ENCODE data around the gene EGR1. TPM values are rescaled to one million over a fixed set of nuclear protein-coding genes. Genes with fewer than 3 reads are reported as not detected.
"Not testable (repeated sequence)": the region's sequence is repeated elsewhere in the genome, so short reads cannot be mapped to it uniquely, and the experiment has no call there.

The EGR1 gene
- total RNA-seq, 5 donors from 2014 or later (not counting 1 experiment from before 2014, with no cell fraction given), result 6.8 to 13.8 (median 8.0) TPM

- Histone ChIP-seq H3K4me1 (ENCODE audit: control insufficient read depth in 1 of 2, extremely low read depth in 1 of 2, insufficient read depth in 2 of 2, low read length in 2 of 2) (peaks cover 13 to 23% of the 10 kb centered on the region in 2 experiments), H3K9me3 (no peaks in the 10 kb centered on the region), H3K27ac (ENCODE audit: low read length) (no peak overlapping the region), H3K4me3 (ENCODE audit: control insufficient read depth in 1 of 2, extremely low read depth in 1 of 2, low read length in 1 of 2) (no peak overlapping the region), H3K27me3 (replicated peaks in 1 of 2; ENCODE audit: control insufficient read depth in 2 of 2, extremely low read depth in 1 of 2, insufficient read depth in 2 of 2, low read length in 1 of 2) (peaks cover 0 to 10% of the 10 kb centered on the region in 2 experiments), H3K36me3 (ENCODE audit: control insufficient read depth in 2 of 2, extremely low read depth in 1 of 2, insufficient read depth in 1 of 2, low read length in 1 of 2) (peaks cover 0 to 3% of the 10 kb centered on the region in 2 donors)
- no peak overlapping the region for H3K27ac Mint-ChIP-seq
- H3K27me3 Mint-ChIP-seq, result peaks cover 6 to 7% of the 10 kb centered on the region in 2 donors
- H3K4me1 Mint-ChIP-seq, result peaks cover 24 to 28% (median 24%) of the 10 kb centered on the region in 3 donors
- peaks cover 9% of the 10 kb centered on the region for H3K36me3 Mint-ChIP-seq
- DNase-seq (no peak), ATAC-seq (replicated peaks in 1 of 4) (no peak)
- no peaks in the 10 kb centered on the region for H3K9me3 Mint-ChIP-seq
- ChIA-PET POLR2A (no interaction called here), CTCF (no interaction called here)
- no peak overlapping the region for H3K4me3 Mint-ChIP-seq
- 80% methylated on average over 1 of the region's 2 CpGs for WGBS (ENCODE audit: insufficient coverage)
These were observed 5.7 kb downstream of the EGR1 start for GRCh38 chr5:138471052-138471361.

DNA sequence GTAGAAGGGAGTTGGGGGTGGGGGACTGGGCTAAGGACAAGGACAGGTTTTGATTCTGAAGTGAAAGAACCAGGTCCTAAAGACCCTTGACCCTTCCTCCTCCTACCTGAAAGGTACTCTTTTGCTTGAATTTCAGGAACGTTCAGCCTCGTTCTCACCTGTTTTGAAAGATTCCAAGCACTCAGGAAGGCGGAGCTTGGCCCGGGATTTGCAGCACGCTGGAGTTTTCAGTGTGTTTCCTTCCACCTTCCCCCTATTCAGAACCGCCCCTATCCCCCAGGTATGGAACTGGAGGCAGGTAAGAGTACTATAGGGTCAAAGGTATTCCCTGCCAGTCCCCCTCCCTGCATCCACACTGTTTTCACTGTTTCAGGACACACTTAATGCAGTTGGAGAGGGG, 7.1 kb downstream of the EGR1 start:
- Histone ChIP-seq H3K4me1 (ENCODE audit: control insufficient read depth in 1 of 2, extremely low read depth in 1 of 2, insufficient read depth in 2 of 2, low read length in 2 of 2) (peaks cover 2 to 9% of the 10 kb centered on the region in 2 experiments), H3K27ac (ENCODE audit: low read length) (no peak overlapping the region), H3K9me3 (no peaks in the 10 kb centered on the region), H3K36me3 (ENCODE audit: control insufficient read depth in 2 of 2, extremely low read depth in 1 of 2, insufficient read depth in 1 of 2, low read length in 1 of 2) (no peaks in the 10 kb centered on the region), H3K27me3 (replicated peaks in 1 of 2; ENCODE audit: control insufficient read depth in 2 of 2, extremely low read depth in 1 of 2, insufficient read depth in 2 of 2, low read length in 1 of 2) (peaks cover 0 to 10% of the 10 kb centered on the region in 2 experiments), H3K4me3 (ENCODE audit: control insufficient read depth in 1 of 2, extremely low read depth in 1 of 2, low read length in 1 of 2) (no peak overlapping the region)
- Mint-ChIP-seq H3K9me3 (no peaks in the 10 kb centered on the region), H3K36me3 (peaks cover 8% of the 10 kb centered on the region), H3K27me3 (peaks cover 6 to 12% of the 10 kb centered on the region in 2 donors), H3K27ac (no peak overlapping the region), H3K4me3 (no peak overlapping the region), H3K4me1 (peaks cover 13 to 16% (median 13%) of the 10 kb centered on the region in 3 donors)
- ChIA-PET CTCF (no interaction called here), POLR2A (no interaction called here)
- DNase-seq (no peak), ATAC-seq (replicated peaks in 1 of 4) (no peak)
- no CpG with 5 or more reads among the region's 6 CpGs for WGBS (ENCODE audit: insufficient coverage)

GRCh38 chr5:138473151-138473550, 7.9 kb downstream of the EGR1 start:
- H3K9me3 ChIP-seq; H3K27ac ChIP-seq (ENCODE audit: low read length); ATAC-seq (replicated peaks in 1 of 4); H3K36me3 ChIP-seq (ENCODE audit: control insufficient read depth in 2 of 2, extremely low read depth in 1 of 2, insufficient read depth in 1 of 2, low read length in 1 of 2); H3K4me3 Mint-ChIP-seq; H3K9me3 Mint-ChIP-seq; H3K27ac Mint-ChIP-seq; POLR2A ChIA-PET; H3K4me1 ChIP-seq (ENCODE audit: control insufficient read depth in 1 of 2, extremely low read depth in 1 of 2, insufficient read depth in 2 of 2, low read length in 2 of 2); CTCF ChIA-PET; DNase-seq; H3K4me1 Mint-ChIP-seq; H3K4me3 ChIP-seq (ENCODE audit: control insufficient read depth in 1 of 2, extremely low read depth in 1 of 2, low read length in 1 of 2); H3K36me3 Mint-ChIP-seq: not testable (repeated sequence)
- peaks cover 0 to 14% of the 10 kb centered on the region in 2 experiments for H3K27me3 ChIP-seq (replicated peaks in 1 of 2; ENCODE audit: control insufficient read depth in 2 of 2, extremely low read depth in 1 of 2, insufficient read depth in 2 of 2, low read length in 1 of 2)
- 91% methylated on average over 4 of the region's 5 CpGs for WGBS (ENCODE audit: insufficient coverage)
- peaks cover 6 to 12% of the 10 kb centered on the region in 2 donors for H3K27me3 Mint-ChIP-seq

DNA sequence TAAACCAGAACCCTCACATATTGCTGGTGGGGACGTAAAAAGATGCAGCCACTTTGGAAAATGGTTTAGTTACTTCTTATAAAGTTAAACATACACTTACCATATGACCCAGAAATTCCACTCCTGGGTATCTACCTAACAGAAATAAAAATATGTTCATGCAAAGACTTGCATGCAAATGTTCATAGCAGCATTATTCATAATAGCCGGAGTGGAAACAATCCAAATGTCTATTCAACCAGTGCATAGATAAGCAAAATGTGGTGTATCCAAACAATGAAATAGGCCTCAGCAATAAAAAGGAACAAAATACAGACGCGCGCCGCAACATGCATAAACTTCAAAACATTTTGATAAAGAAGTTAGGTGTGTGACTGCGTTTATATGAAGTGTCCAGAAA, 11.6 kb downstream of the EGR1 start:
- WGBS (ENCODE audit: insufficient coverage), result 82% methylated on average over 1 of the region's 7 CpGs
- no peak for ATAC-seq (replicated peaks in 1 of 4)
- Histone ChIP-seq H3K4me1 (ENCODE audit: control insufficient read depth in 1 of 2, extremely low read depth in 1 of 2, insufficient read depth in 2 of 2, low read length in 2 of 2) (no peaks in the 10 kb centered on the region), H3K9me3 (no peaks in the 10 kb centered on the region), H3K27ac (ENCODE audit: low read length) (no peak overlapping the region), H3K27me3 (replicated peaks in 1 of 2; ENCODE audit: control insufficient read depth in 2 of 2, extremely low read depth in 1 of 2, insufficient read depth in 2 of 2, low read length in 1 of 2) (peaks cover 0 to 25% of the 10 kb centered on the region in 2 experiments), H3K4me3 (ENCODE audit: control insufficient read depth in 1 of 2, extremely low read depth in 1 of 2, low read length in 1 of 2) (no peak overlapping the region), H3K36me3 (ENCODE audit: control insufficient read depth in 2 of 2, extremely low read depth in 1 of 2, insufficient read depth in 1 of 2, low read length in 1 of 2) (no peaks in the 10 kb centered on the region)
- DNase-seq, result no peak
- no peaks in the 10 kb centered on the region for H3K9me3 Mint-ChIP-seq
- no peak overlapping the region for H3K4me3 Mint-ChIP-seq
- H3K36me3 Mint-ChIP-seq, result no peaks in the 10 kb centered on the region
- H3K4me1 Mint-ChIP-seq, result no peaks in the 10 kb centered on the region
- H3K27ac Mint-ChIP-seq, result no peak overlapping the region
- H3K27me3 Mint-ChIP-seq, result peaks cover 6 to 14% of the 10 kb centered on the region in 2 donors
- POLR2A ChIA-PET, result no interaction called here
- CTCF ChIA-PET, result interaction anchor here in 1 of 2 donors (0.6 kb wide), 1 partner anchor 27 kb away, joined by 4 read pairs; no protein-coding TSS in a partner anchor

- Mint-ChIP-seq H3K27me3 (peaks cover 0 to 5% of the 10 kb centered on the region in 2 donors), H3K4me3 (no peak overlapping the region), H3K36me3 (no peaks in the 10 kb centered on the region), H3K4me1 (no peaks in the 10 kb centered on the region), H3K27ac (no peak overlapping the region), H3K9me3 (no peaks in the 10 kb centered on the region)
- Histone ChIP-seq H3K4me3 (ENCODE audit: control insufficient read depth in 1 of 2, extremely low read depth in 1 of 2, low read length in 1 of 2) (no peak overlapping the region), H3K27me3 (replicated peaks in 1 of 2; ENCODE audit: control insufficient read depth in 2 of 2, extremely low read depth in 1 of 2, insufficient read depth in 2 of 2, low read length in 1 of 2) (peaks cover 0 to 17% of the 10 kb centered on the region in 2 experiments), H3K4me1 (ENCODE audit: control insufficient read depth in 1 of 2, extremely low read depth in 1 of 2, insufficient read depth in 2 of 2, low read length in 2 of 2) (no peaks in the 10 kb centered on the region), H3K36me3 (ENCODE audit: control insufficient read depth in 2 of 2, extremely low read depth in 1 of 2, insufficient read depth in 1 of 2, low read length in 1 of 2) (no peaks in the 10 kb centered on the region), H3K9me3 (no peaks in the 10 kb centered on the region), H3K27ac (ENCODE audit: low read length) (no peak overlapping the region)
- ATAC-seq (replicated peaks in 1 of 4) (no peak), DNase-seq (no peak)
- CTCF ChIA-PET, result no interaction called here
- WGBS (ENCODE audit: insufficient coverage), result 70% methylated on average over 4 of the region's 4 CpGs
- POLR2A ChIA-PET, result no interaction called here
These were observed 17.4 kb downstream of the EGR1 start for GRCh38 chr5:138482638-138483037.

DNA sequence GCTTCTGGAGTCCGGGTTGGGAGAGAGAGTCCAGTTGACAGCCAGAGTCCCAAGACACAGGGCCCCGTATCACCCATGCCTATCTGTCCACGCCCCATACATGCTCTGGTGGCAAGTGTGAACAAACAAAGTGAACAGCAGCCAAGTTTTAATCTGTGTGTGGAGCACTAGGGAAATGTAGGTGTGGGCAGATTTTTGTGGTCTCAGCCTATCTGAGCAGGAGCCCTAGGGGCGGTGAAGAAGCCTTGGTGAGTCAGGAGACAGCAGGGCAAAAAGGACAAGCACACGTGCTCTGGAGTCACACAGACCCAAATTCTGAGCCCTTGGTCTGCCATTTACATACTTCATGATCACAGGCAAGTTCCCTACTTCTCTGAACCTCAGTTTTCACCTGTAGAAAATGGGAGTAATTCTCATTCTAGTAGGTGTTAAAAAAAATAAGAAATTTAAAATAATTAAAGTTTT, 23.2 kb downstream of the EGR1 start:
- Histone ChIP-seq H3K36me3 (ENCODE audit: control insufficient read depth in 2 of 2, extremely low read depth in 1 of 2, insufficient read depth in 1 of 2, low read length in 1 of 2) (no peaks in the 10 kb centered on the region), H3K27ac (ENCODE audit: low read length) (no peak overlapping the region), H3K27me3 (replicated peaks in 1 of 2; ENCODE audit: control insufficient read depth in 2 of 2, extremely low read depth in 1 of 2, insufficient read depth in 2 of 2, low read length in 1 of 2) (peaks cover 0 to 39% of the 10 kb centered on the region in 2 experiments), H3K4me3 (ENCODE audit: control insufficient read depth in 1 of 2, extremely low read depth in 1 of 2, low read length in 1 of 2) (no peak overlapping the region), H3K9me3 (no peaks in the 10 kb centered on the region), H3K4me1 (ENCODE audit: control insufficient read depth in 1 of 2, extremely low read depth in 1 of 2, insufficient read depth in 2 of 2, low read length in 2 of 2) (peaks cover 6 to 22% of the 10 kb centered on the region in 2 experiments)
- ATAC-seq (replicated peaks in 1 of 4) (no peak), DNase-seq (no peak)
- Mint-ChIP-seq H3K36me3 (no peaks in the 10 kb centered on the region), H3K27ac (no peak overlapping the region), H3K9me3 (no peaks in the 10 kb centered on the region), H3K4me1 (peaks cover 9 to 19% (median 16%) of the 10 kb centered on the region in 3 donors), H3K4me3 (no peak overlapping the region), H3K27me3 (peaks cover 5 to 19% of the 10 kb centered on the region in 2 donors)
- POLR2A ChIA-PET, result no interaction called here
- 70% methylated on average over 2 of the region's 5 CpGs for WGBS (ENCODE audit: insufficient coverage)
- CTCF ChIA-PET, result no interaction called here

DNA sequence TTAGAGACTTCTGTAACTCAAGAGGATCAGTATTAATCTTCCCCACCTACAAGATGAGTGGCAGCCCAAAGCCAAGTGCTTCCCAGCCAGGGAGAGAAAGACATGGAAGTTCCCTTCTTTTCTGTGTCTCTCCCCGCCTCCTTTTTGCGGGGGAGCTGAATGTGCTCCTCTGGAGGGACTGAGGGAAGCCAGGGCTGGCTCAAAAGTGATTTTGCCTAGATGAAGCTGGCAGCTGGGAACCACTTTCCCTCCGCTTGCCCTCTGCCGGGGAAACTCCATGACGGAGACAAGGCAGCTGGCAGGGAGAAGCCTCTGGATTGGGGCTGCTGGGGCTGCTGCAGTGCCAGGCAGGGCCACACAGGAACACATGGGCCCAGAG, 24.4 kb downstream of the EGR1 start:
- Histone ChIP-seq H3K36me3 (ENCODE audit: control insufficient read depth in 2 of 2, extremely low read depth in 1 of 2, insufficient read depth in 1 of 2, low read length in 1 of 2) (no peaks in the 10 kb centered on the region), H3K4me3 (ENCODE audit: control insufficient read depth in 1 of 2, extremely low read depth in 1 of 2, low read length in 1 of 2) (no peak overlapping the region), H3K27me3 (replicated peaks in 1 of 2; ENCODE audit: control insufficient read depth in 2 of 2, extremely low read depth in 1 of 2, insufficient read depth in 2 of 2, low read length in 1 of 2) (peaks cover 0 to 44% of the 10 kb centered on the region in 2 experiments), H3K9me3 (no peaks in the 10 kb centered on the region), H3K4me1 (ENCODE audit: control insufficient read depth in 1 of 2, extremely low read depth in 1 of 2, insufficient read depth in 2 of 2, low read length in 2 of 2) (peaks cover 6 to 22% of the 10 kb centered on the region in 2 experiments), H3K27ac (ENCODE audit: low read length) (no peak overlapping the region)
- Mint-ChIP-seq H3K4me3 (no peak overlapping the region), H3K36me3 (no peaks in the 10 kb centered on the region), H3K9me3 (no peaks in the 10 kb centered on the region), H3K27me3 (peaks cover 5 to 21% of the 10 kb centered on the region in 2 donors), H3K27ac (no peak overlapping the region), H3K4me1 (peaks cover 9 to 19% (median 16%) of the 10 kb centered on the region in 3 donors)
- ChIA-PET CTCF (interaction anchor here in 1 of 2 donors (0.5 kb wide), 1 partner anchor 27 kb away, joined by 3 read pairs; no protein-coding TSS in a partner anchor), POLR2A (no interaction called here)
- no peak for ATAC-seq (replicated peaks in 1 of 4)
- no peak for DNase-seq
- 92% methylated on average over 5 of the region's 5 CpGs for WGBS (ENCODE audit: insufficient coverage)
